Activated CD8-positive, alpha-beta memory T cell treated with anti-CD3 and anti-CD28 coated beads for 1 hour (primary cell): ENCODE data around the gene ATP8B3.

Experiments used
- DNase-seq, 2 donors: peaks; one replicate each; pipeline ENCODE4 v3.0.0-alpha.2; 2020; ENCODE audit warnings: low read depth in 1 of 2; ENCODE audit errors: extremely low read depth in 1 of 2

The ATP8B3 gene

GRCh38 chr19:1811942-1812425 is at the start of gene ATP8B3:
ATP8B3 (minus strand) TSS chr19:1812276; CDS start chr19:1811736, 540 bp downstream.
- peak; percentile 4 to 64 for DNase-seq

- DNase-seq: no peak
Measured at GRCh38 chr19:1861599-1862031, 49.5 kb upstream of the ATP8B3 start.

- no peak for DNase-seq
Measured at GRCh38 chr19:1860821-1861598, 48.9 kb upstream of the ATP8B3 start.

- no peak for DNase-seq
Measured at GRCh38 chr19:1860042-1860775, 48.1 kb upstream of the ATP8B3 start.

- DNase-seq: no peak
Measured at GRCh38 chr19:1859331-1859781, 47.3 kb upstream of the ATP8B3 start.

- no peak for DNase-seq
Measured at GRCh38 chr19:1858412-1859081, 46.5 kb upstream of the ATP8B3 start.

- DNase-seq: no peak
Measured at GRCh38 chr19:1857648-1858326, 45.7 kb upstream of the ATP8B3 start.

- no peak for DNase-seq
Measured at GRCh38 chr19:1856698-1857603, 44.9 kb upstream of the ATP8B3 start.

GRCh38 chr19:1856345-1856697 is 44.2 kb upstream of the ATP8B3 start:
- DNase-seq: no peak

GRCh38 chr19:1855828-1856255 is 43.8 kb upstream of the ATP8B3 start:
- no peak for DNase-seq

- DNase-seq: peak in 1 of 2 donors; percentile 67
Measured at GRCh38 chr19:1855040-1855827, 43.2 kb upstream of the ATP8B3 start.

GRCh38 chr19:1854542-1855039 is 42.5 kb upstream of the ATP8B3 start:
- no peak for DNase-seq

- DNase-seq: no peak
Measured at GRCh38 chr19:1854039-1854541, 42.0 kb upstream of the ATP8B3 start.

- DNase-seq: peak in 1 of 2 donors; percentile 71
Measured at GRCh38 chr19:1853295-1854038, 41.4 kb upstream of the ATP8B3 start.

- DNase-seq: no peak
Measured at GRCh38 chr19:1852581-1853128, 40.6 kb upstream of the ATP8B3 start.

GRCh38 chr19:1851654-1852580 is 39.8 kb upstream of the ATP8B3 start:
- peak in 1 of 2 donors; percentile 52 for DNase-seq
